ENCODE results near the gene RHBG.

The RHBG gene

GRCh38 chr1:156386949-156387869, 18.2 kb downstream of the RHBG start:
- DNase-seq (ENCODE audit: low spot score) = no peak

DNA sequence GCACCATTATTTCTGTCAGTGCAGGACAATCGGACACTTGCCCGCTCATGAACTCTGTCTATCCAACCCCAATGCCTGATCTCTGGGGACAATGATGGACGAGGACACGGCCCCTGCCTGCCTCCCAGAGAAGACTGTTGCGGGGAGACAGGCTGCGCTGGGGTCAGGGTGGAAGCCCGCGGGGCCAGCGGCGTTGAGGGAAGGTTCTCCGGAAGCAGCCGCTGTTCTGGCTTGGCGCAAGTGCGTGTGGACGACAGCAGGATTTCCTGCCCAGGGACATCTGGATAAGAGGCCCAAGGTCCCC, 18.8 kb downstream of the RHBG start:
- no peak for DNase-seq (ENCODE audit: low spot score)

DNA sequence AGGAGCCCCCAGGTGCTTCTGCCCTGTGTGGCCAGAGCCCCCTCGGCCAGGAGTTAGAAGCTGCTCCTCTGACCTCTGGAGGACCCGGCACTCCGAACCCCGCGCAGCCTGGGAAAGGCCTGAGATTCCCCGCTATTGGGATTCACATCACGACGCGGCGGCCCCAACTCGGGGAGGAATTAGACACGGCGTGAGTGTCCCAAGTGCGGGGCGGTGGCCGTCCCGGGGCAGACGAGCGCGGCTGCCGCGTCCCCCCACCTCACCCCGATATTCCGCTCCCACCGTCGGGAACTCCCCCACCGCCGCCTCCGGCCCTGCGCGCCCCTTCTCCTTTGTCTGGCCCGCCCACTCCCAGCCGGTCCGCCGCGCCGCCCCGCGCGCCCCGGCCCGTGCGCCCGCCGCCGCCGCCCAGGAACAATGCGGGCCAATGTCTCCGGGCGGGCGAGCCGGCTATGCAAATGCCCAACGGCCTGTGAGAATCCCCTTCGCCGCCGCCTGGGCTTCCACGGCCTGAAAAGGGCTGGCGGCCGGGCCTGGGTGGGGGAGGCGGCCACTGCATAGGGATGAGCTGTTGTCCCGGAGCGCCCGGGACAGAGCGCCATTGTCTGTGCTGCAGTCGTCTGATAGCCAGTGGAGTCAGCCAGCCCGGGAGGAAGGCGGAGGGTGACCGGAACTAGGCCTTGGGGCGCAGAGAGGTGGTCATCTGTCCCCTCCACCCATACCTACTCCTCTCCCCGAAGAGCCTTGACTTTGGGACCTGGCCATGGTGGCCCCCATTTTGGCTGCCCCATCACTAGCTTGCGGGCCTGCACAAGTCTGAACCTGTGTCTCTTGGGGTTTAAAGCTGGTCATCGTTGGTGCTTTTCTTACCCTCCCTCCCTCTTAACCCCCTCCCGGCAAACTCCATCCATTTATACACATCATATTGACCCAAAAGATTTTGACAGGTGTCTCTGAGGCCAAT, 19.4 kb downstream of the RHBG start:
- peak; percentile 96 for DNase-seq (ENCODE audit: low spot score)

DNA sequence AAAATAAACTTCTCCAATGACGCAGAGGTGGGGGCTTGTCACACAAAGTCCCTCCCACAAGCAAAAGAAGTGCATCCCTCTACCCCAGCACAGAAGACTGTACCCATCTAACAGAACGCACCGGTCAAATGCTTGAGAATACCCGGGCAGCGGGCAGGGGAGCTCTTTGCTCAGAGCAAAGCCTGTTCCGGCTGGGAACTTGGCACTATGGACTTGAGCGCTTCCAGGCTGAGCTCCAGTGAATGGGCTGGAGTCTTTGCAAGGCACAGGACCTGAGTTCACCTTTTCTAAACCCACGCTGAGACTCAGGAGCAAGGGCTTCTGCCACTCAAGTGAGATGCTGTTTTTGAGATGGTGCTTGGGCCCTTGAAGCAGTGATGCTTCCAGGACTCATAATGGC, 20.3 kb downstream of the RHBG start:
- no peak for DNase-seq (ENCODE audit: low spot score)

GRCh38 chr1:156390469-156391365, 21.7 kb downstream of the RHBG start:
- DNase-seq (ENCODE audit: low spot score) = peak; percentile 79

DNA sequence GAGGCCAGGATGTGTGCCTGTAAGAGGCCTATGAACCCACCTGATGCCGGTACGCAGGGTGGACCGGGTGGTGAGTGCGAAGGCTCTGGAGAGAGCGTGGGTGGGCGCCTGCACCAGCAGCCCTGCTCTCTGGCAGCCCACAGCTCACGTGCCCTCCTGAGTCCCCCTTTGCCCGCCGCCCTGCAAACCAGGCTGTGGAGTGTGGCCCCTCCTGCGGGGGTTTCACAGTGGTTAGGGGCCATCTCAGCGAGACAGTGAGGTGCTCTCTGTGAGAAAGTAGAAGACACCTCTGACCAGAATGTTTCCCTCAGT, 22.3 kb downstream of the RHBG start:
- DNase-seq (ENCODE audit: low spot score) = no peak

GRCh38 chr1:156391701-156392100, 22.7 kb downstream of the RHBG start:
- DNase-seq (ENCODE audit: low spot score) = no peak

- no peak for DNase-seq (ENCODE audit: low spot score)
Measured at GRCh38 chr1:156392452-156392853, 23.4 kb downstream of the RHBG start.

- no peak for DNase-seq (ENCODE audit: low spot score)
Measured at GRCh38 chr1:156393095-156393494, 24.1 kb downstream of the RHBG start.

DNA sequence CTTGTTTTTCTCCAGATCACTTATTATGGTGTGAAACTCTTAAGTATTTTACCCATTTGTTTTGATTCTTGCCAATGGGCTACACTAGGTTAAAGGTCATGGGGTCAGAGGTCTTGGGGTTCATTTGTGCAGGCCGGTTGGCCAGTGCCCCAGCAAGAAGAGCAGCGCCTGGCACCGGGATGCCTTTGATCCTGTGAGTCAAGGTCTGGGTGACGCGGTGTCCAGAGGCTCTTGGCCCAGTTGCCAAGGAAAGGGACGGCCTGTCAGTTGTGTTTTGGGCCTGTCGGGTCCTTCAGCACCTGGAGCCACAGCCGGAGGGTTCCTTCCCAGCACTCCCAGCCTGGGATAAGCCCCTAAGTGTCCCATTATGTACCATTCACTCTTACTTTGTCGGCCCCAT, 25.1 kb downstream of the RHBG start:
- DNase-seq (ENCODE audit: low spot score) = no peak

DNA sequence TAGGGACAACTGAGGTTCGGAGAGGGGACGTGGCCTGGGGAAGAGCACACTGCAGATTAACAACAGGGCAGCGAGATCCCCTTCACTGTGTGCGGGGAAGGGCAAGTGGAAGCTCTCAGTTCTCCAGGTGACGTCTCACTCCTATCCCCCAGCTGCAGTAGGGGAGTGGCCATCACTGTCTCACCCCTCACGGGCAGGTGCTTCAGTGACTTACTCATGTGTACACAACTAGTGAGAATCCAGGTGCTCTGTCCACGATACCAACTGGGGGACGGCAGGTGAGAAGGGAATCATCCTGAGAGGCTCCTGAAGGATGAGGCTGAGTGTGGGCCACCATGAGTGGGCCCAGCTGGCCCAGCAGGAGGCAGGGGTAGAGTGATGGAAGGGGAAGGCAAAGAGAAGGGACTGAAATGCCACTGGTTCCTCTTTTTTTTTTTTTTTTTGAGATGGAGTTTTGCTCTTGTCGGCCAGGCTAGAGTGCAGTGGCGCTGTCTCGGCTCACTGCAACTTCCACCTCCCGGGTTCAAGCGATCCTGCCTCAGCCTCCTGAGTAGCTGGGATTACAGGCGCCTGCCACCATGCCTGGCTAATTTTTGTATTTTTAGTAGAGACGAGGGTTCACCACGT, 25.9 kb downstream of the RHBG start:
- DNase-seq (ENCODE audit: low spot score) = no peak

- DNase-seq (ENCODE audit: low spot score) = no peak
Measured at GRCh38 chr1:156399355-156400125, 30.5 kb downstream of the RHBG start.

- DNase-seq (ENCODE audit: low spot score) = peak; percentile 83
Measured at GRCh38 chr1:156400191-156400935, 31.4 kb downstream of the RHBG start.

- no peak for DNase-seq (ENCODE audit: low spot score)
Measured at GRCh38 chr1:156401041-156401574, 32.1 kb downstream of the RHBG start.

DNA sequence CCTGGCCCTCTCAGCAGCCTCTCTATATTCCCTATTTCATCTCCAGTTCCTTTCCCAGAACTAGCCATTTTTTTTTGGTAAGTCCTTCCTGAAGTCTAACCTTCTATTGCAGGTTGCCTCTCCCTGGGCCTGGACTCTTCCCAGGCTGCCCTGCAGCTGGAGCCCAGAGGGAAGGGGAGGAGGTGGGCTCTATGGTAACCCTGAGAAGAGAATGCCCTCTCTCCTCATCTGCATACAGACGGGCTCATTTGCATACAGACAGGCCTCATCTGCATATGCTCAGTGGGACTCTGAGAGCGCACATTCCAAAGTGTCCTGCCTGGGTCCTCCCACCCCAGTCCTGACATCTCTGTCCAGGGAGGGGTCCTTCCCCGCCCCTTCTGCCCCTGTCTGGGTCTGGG, 32.7 kb downstream of the RHBG start:
- DNase-seq (ENCODE audit: low spot score) = no peak

DNA sequence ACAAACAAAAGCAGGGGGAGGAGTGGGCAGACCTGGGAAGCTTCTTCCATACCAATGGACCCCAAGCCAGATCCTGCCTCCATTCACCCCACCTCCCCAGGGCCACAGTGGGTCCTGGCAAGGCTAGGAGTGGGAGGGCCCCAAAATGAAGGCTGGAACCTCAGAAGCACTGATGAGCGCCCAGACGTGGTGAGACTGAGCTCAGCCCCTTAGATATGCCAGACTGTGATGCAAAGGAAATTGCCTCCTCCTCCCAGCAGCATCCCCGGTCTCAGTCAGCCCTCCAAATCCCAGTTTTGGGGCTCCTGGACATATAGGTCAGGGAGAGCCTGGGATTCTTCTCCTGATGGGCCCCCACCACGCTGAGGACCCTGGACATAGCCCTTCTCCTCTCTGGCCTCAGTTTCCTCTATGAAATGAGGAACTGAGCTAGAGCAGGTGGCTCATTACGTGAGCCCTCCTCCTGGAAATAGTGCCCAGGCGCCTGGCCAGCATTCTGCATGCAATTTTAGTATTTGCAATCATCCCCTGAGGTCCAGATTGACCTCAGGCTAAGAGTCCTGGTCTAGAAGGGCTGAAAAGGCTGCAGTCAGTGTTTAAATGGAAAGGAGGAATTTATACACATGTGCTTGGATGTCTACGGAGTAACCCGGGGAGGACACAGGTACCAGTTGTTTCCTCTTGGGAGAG, 33.5 kb downstream of the RHBG start:
- DNase-seq (ENCODE audit: low spot score) = no peak

DNA sequence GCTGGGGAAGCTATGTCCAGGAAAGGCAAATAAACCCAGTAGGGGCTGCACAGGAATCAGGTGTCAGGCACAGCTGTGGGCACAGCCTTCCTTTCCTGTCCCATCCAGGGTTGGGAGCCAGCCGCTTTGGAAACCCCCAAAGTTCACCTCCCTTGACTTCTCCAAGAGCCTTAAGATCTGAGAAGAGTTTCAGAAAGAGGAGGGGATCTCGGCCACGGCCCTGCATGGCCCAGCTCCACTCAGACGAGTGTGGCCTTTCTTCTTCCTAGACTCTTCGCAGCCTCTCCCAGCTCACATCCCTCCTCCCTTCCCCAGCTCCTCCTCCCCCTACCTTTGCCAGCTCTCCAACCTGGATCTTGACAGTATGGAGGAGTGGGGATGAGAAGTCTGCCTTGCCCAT, 36.7 kb downstream of the RHBG start:
- DNase-seq (ENCODE audit: low spot score) = no peak

- DNase-seq (ENCODE audit: low spot score) = no peak
Measured at GRCh38 chr1:156406251-156406650, 37.2 kb downstream of the RHBG start.

DNA sequence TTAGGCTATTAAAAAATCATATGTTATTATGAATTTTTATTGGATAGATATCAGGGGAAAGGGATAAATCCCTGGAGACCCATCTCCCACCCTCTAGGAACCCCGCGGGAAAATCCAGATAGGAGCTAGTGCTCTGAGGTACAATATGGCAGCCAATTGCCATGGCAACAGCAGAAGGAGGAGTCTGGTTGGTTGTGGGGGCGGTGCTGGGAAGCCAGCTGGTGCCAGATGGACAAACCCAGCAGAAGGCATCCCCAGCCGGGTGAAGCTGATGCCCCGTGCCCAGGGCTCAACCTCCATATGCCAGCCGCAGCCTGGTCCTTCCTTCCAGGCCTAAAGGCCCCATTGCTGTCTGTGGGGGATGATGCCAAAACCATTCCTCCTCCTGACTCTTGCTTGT, 38.3 kb downstream of the RHBG start:
- DNase-seq (ENCODE audit: low spot score) = peak; percentile 86

Data from putamen (tissue), 1 donor.